NOMO-1 (cell line): ENCODE measurements around the gene SSBP2.
A peak's percentile ranks its signal among the peaks of the same experiment; 100 is the strongest.

Source experiments
- DNase-seq, 2 experiments: peaks; one replicate each; lab custom pipeline; 2025; ENCODE audit not compliant: unreplicated experiment in 2 of 2; lab: John Stamatoyannopoulos, UW

Gene SSBP2

GRCh38 chr5:81751009-81751835 is at the start of gene SSBP2:
Gene SSBP2, minus strand, starts transcription at chr5:81751097. Its CDS starts 55 bp downstream, at chr5:81751042.
- peak; percentile 98 for DNase-seq

- DNase-seq: no peak
These were observed 44.8 kb upstream of the SSBP2 start for GRCh38 chr5:81795666-81796065.

GRCh38 chr5:81794226-81794625 is 43.3 kb upstream of the SSBP2 start:
- DNase-seq: no peak

- no peak for DNase-seq
These were observed 39.4 kb upstream of the SSBP2 start for GRCh38 chr5:81790336-81790735.

GRCh38 chr5:81789033-81789432 is 38.1 kb upstream of the SSBP2 start:
- DNase-seq: no peak

- DNase-seq: no peak
These were observed 37.4 kb upstream of the SSBP2 start for GRCh38 chr5:81788329-81788728.

GRCh38 chr5:81787474-81788242 is 36.8 kb upstream of the SSBP2 start:
- peak in 1 of 2 experiments; percentile 37 for DNase-seq

- no peak for DNase-seq
These were observed 36.1 kb upstream of the SSBP2 start for GRCh38 chr5:81786991-81787390.

GRCh38 chr5:81786496-81786895 is 35.6 kb upstream of the SSBP2 start:
- no peak for DNase-seq

- DNase-seq: peak in 1 of 2 experiments; percentile 42
These were observed 34.4 kb upstream of the SSBP2 start for GRCh38 chr5:81785322-81785721.

- DNase-seq: no peak
These were observed 32.5 kb upstream of the SSBP2 start for GRCh38 chr5:81783401-81783800.

GRCh38 chr5:81782811-81783210 is 31.9 kb upstream of the SSBP2 start:
- no peak for DNase-seq

- DNase-seq: no peak
These were observed 29.0 kb upstream of the SSBP2 start for GRCh38 chr5:81779916-81780266.

- peak; percentile 11 to 59 for DNase-seq
These were observed 28.4 kb upstream of the SSBP2 start for GRCh38 chr5:81779125-81779915.

- peak in 1 of 2 experiments; percentile 16 for DNase-seq
These were observed 27.7 kb upstream of the SSBP2 start for GRCh38 chr5:81778642-81779041.

GRCh38 chr5:81776258-81776657 is 25.4 kb upstream of the SSBP2 start:
- DNase-seq: no peak

GRCh38 chr5:81774374-81774773 is 23.5 kb upstream of the SSBP2 start:
- DNase-seq: no peak

GRCh38 chr5:81773574-81773973 is 22.7 kb upstream of the SSBP2 start:
- DNase-seq: no peak

- no peak for DNase-seq
These were observed 22.3 kb upstream of the SSBP2 start for GRCh38 chr5:81773161-81773560.

GRCh38 chr5:81772488-81772887 is 21.6 kb upstream of the SSBP2 start:
- DNase-seq: no peak

GRCh38 chr5:81768935-81769452 is 18.1 kb upstream of the SSBP2 start:
- no peak for DNase-seq
